Neural cell (in vitro differentiated cells): ENCODE measurements around the gene MXRA5. TPM values are rescaled to one million over a fixed set of nuclear protein-coding genes. Genes with fewer than 3 reads are reported as not detected.

Experiments used
- H2AFZ ChIP-seq: fragments of 200-600, 300-800 bp; sonication (generic), shearing (Covaris generic); 2 replicates; pipeline ENCODE4 v1.6.0; 2014; ENCODE audit warnings: low read depth, mild to moderate bottlenecking, antibody characterized with exemption, low read length, moderate library complexity
- H3F3A ChIP-seq: fragments of 200-600 bp; shearing (Covaris generic); 2 replicates; pipeline ENCODE4 v1.6.1; 2016; ENCODE audit warnings: mild to moderate bottlenecking, moderate library complexity, mixed read lengths, antibody characterized with exemption, low read length; ENCODE audit not compliant: insufficient read depth, poor library complexity, severe bottlenecking
- H3K27ac ChIP-seq: fragments of 200-600, 300-800 bp; sonication (generic), shearing (Covaris generic); 2 replicates; pipeline ENCODE4 v1.5.1; 2014; ENCODE audit warnings: mild to moderate bottlenecking, low read length, moderate library complexity
- H3K27me3 ChIP-seq: fragments of 300-800, 200-600 bp; sonication (generic), shearing (Covaris generic); 2 replicates; pipeline ENCODE4 v1.6.0; 2014; ENCODE audit warnings: mild to moderate bottlenecking, low read depth, low read length, moderate library complexity; ENCODE audit not compliant: insufficient read depth
- H3K36me3 ChIP-seq: fragments of 300-800, 200-600 bp; sonication (generic), shearing (Covaris generic); 2 replicates; pipeline ENCODE4 v1.5.1; 2014; ENCODE audit warnings: mild to moderate bottlenecking, antibody characterized with exemption, low read length, moderate library complexity; ENCODE audit not compliant: insufficient read depth
- H3K4me2 ChIP-seq: fragments of 300-800, 200-600 bp; sonication (generic), shearing (Covaris generic); 2 replicates; pipeline ENCODE4 v1.6.0; 2014; ENCODE audit warnings: mild to moderate bottlenecking, low read length
- H3K4me3 ChIP-seq: fragments of 300-800, 200-600 bp; sonication (generic), shearing (Covaris generic); 2 replicates; pipeline ENCODE4 v1.5.1; 2014; ENCODE audit warnings: mild to moderate bottlenecking, low read length, moderate library complexity
- H3K79me2 ChIP-seq: fragments of 200-600 bp; shearing (Covaris generic); replicated peaks from 2 replicates; pipeline ENCODE4 v1.6.0; 2014; ENCODE audit warnings: mild to moderate bottlenecking, low read length, moderate library complexity; ENCODE audit not compliant: insufficient read depth
- H3K9ac ChIP-seq: fragments of 300-800, 200-600 bp; sonication (generic), shearing (Covaris generic); 2 replicates; pipeline ENCODE4 v1.6.1; 2016; ENCODE audit warnings: mild to moderate bottlenecking, low read length, mixed read lengths
- H3K9me2 ChIP-seq: fragments of 200-600 bp; shearing (Covaris generic); 2 replicates; pipeline ENCODE4 v1.6.1; 2016; ENCODE audit warnings: mild to moderate bottlenecking, low read length, mixed read lengths; ENCODE audit not compliant: insufficient read depth
- H3K9me3 ChIP-seq: fragments of 200-600, 300-800 bp; sonication (generic), shearing (Covaris generic); 2 replicates; pipeline ENCODE4 v1.6.1; 2016; ENCODE audit warnings: mild to moderate bottlenecking, mixed run types, low read length, moderate library complexity, mixed read lengths
- H4K20me1 ChIP-seq: fragments of 200-600 bp; shearing (Covaris generic); 2 replicates; pipeline ENCODE4 v1.6.1; 2016; ENCODE audit warnings: mild to moderate bottlenecking, mixed run types; ENCODE audit not compliant: insufficient read depth
- CTCF ChIP-seq: fragments of 450-650 bp; IDR thresholded peaks from 2 replicates; pipeline ENCODE4 v1.5.1; 2014; ENCODE audit warnings: antibody characterized with exemption, mild to moderate bottlenecking, moderate library complexity; ENCODE audit not compliant: poor library complexity, severe bottlenecking
- EP300 ChIP-seq: fragments of 450-650 bp; conservative IDR thresholded peaks from 2 replicates; pipeline ENCODE4 v1.6.1; 2014; ENCODE audit warnings: antibody characterized with exemption, mild to moderate bottlenecking, moderate library complexity; ENCODE audit not compliant: poor library complexity, severe bottlenecking
- EZH2 ChIP-seq: fragments of 200-600, 300-800 bp; shearing (Covaris generic), sonication (generic); IDR thresholded peaks from 2 replicates; pipeline ENCODE4 v1.6.1; 2014; ENCODE audit warnings: antibody characterized with exemption, low read length, borderline replicate concordance, mild to moderate bottlenecking; ENCODE audit not compliant: insufficient read depth, poor library complexity, severe bottlenecking
- MXI1 ChIP-seq: fragments of 450-650 bp; conservative IDR thresholded peaks from 2 replicates; pipeline ENCODE4 v1.6.1; 2014; ENCODE audit warnings: antibody characterized with exemption, mild to moderate bottlenecking; ENCODE audit not compliant: poor library complexity, severe bottlenecking
- POLR2AphosphoS5 ChIP-seq: IDR thresholded peaks from 2 replicates; pipeline ENCODE4 v1.6.1; 2012
- RAD21 ChIP-seq: fragments of 450-650 bp; conservative IDR thresholded peaks from 2 replicates; pipeline ENCODE4 v1.6.1; 2014; ENCODE audit warnings: antibody characterized with exemption, mild to moderate bottlenecking, moderate library complexity
- REST ChIP-seq: IDR thresholded peaks from 2 replicates; pipeline ENCODE4 v1.6.1; 2012; ENCODE audit warnings: borderline replicate concordance
- SMC3 ChIP-seq: fragments of 450-650 bp; conservative IDR thresholded peaks from 2 replicates; pipeline ENCODE4 v1.6.1; 2014; ENCODE audit warnings: antibody characterized with exemption, mild to moderate bottlenecking, moderate library complexity; ENCODE audit not compliant: poor library complexity
- TAF1 ChIP-seq: IDR thresholded peaks from 2 replicates; pipeline ENCODE4 v1.6.1; 2012; ENCODE audit warnings: low read depth
- polyA plus RNA-seq: library from polyadenylated mRNA; depleted of rRNA; stranded (reverse); fragments of >200 nt; gene quantifications from 2 replicates; pipeline ENCODE4 v1.2.3, GENCODE V29; 2014

Gene MXRA5
- polyA plus RNA-seq, 1 donor from 2014 or later: 0.28 TPM

- Histone ChIP-seq H3K27ac (no peak overlapping the region), H3K79me2 (no peaks in the 10 kb centered on the region), H3K27me3 (no peaks in the 10 kb centered on the region), H3K4me2 (no peak overlapping the region), H2AFZ (no peak overlapping the region), H4K20me1 (no peaks in the 10 kb centered on the region), H3K9me2 (no peaks in the 10 kb centered on the region), H3K4me3 (no peak overlapping the region), H3K9ac (no peak overlapping the region), H3K36me3 (no peaks in the 10 kb centered on the region), H3F3A (no peaks in the 10 kb centered on the region), H3K9me3 (no peaks in the 10 kb centered on the region)
- TF ChIP-seq CTCF: no peak
Measured at GRCh38 chrX:3393178-3393577, 46.7 kb upstream of the MXRA5 start.

DNA sequence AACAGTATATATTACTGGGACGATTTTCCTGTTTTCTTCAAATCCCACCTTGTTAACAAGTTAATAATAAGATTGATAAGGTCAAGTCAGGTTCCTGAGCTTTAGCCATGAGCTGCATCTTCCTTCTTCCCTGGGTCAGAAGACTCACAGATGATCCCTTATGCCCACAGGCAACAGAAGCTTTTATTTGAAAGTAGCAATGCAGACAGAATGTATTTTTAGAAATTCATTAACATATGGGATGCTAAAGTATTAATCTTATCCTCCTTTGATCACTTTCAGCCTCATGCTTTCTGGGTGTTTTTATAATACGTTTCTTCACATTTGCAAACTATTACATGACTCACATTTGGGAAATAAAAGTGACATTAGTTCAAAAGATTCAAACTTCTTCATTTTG, 42.0 kb upstream of the MXRA5 start:
- no peaks in the 10 kb centered on the region for H4K20me1 ChIP-seq
- H3K27me3 ChIP-seq: no peaks in the 10 kb centered on the region
- no peak overlapping the region for H3K27ac ChIP-seq
- no peak overlapping the region for H2AFZ ChIP-seq
- H3F3A ChIP-seq: no peaks in the 10 kb centered on the region
- no peaks in the 10 kb centered on the region for H3K9me3 ChIP-seq
- no peaks in the 10 kb centered on the region for H3K36me3 ChIP-seq
- TF ChIP-seq EP300 (no peak), POLR2AphosphoS5 (no peak), SMC3 (no peak), TAF1 (no peak), MXI1 (no peak), CTCF (no peak), RAD21 (no peak), EZH2 (no peak), REST (no peak)
- H3K4me2 ChIP-seq: no peak overlapping the region
- H3K9me2 ChIP-seq: no peaks in the 10 kb centered on the region
- no peak overlapping the region for H3K9ac ChIP-seq
- H3K79me2 ChIP-seq: no peaks in the 10 kb centered on the region
- H3K4me3 ChIP-seq: no peak overlapping the region
